IgD-negative memory B cell (primary cell): Measurements from ENCODE around the gene PDE3A. TPM values are rescaled to one million over a fixed set of nuclear protein-coding genes. Genes with fewer than 3 reads are reported as not detected.

Experiments used
- H3K27ac Mint-ChIP-seq, 3 donors: one replicate each; pipeline ENCODE4 v1.8.0; 2020 to 2022; ENCODE audit warnings: mild to moderate bottlenecking in 3 of 3, mixed read lengths in 3 of 3, moderate library complexity in 1 of 3
- H3K27me3 Mint-ChIP-seq: one replicate; pipeline ENCODE4 v1.8.0; 2021; ENCODE audit warnings: mixed read lengths
- H3K36me3 Mint-ChIP-seq: one replicate; pipeline ENCODE4 v1.8.0; 2020; ENCODE audit warnings: mild to moderate bottlenecking, mixed read lengths
- H3K4me1 Mint-ChIP-seq, 3 donors: one replicate each; pipeline ENCODE4 v1.8.0; 2020 to 2022; ENCODE audit warnings: mixed read lengths in 3 of 3, mild to moderate bottlenecking in 1 of 3
- H3K4me3 Mint-ChIP-seq, 4 donors: one replicate each; pipeline ENCODE4 v1.8.0; 2020 to 2022; ENCODE audit warnings: mild to moderate bottlenecking in 4 of 4, mixed read lengths in 4 of 4, moderate library complexity in 3 of 4
- H3K9me3 Mint-ChIP-seq, 3 donors: one replicate each; pipeline ENCODE4 v1.8.0; 2020 to 2021; ENCODE audit warnings: mixed read lengths in 3 of 3, mild to moderate bottlenecking in 1 of 3
- polyA plus RNA-seq: library from polyadenylated mRNA; unstranded; fragments of 300-500 nt; fragmentation: Illumina TruSeq; gene quantifications from one replicate; pipeline ENCODE4 v1.2.3, GENCODE V29; 2021

The PDE3A gene
- polyA plus RNA-seq, 1 donor from 2014 or later = not detected

- Mint-ChIP-seq H3K4me1 (peaks cover 0 to 2% (median 0%) of the 10 kb centered on the region in 3 donors), H3K36me3 (peaks cover 1% of the 10 kb centered on the region), H3K27ac (no peak overlapping the region), H3K9me3 (peaks cover 1 to 6% (median 4%) of the 10 kb centered on the region in 3 donors), H3K4me3 (no peak overlapping the region), H3K27me3 (no peaks in the 10 kb centered on the region)
These were observed 24.0 kb downstream of the PDE3A start for GRCh38 chr12:20392339-20392738.

- H3K4me1 Mint-ChIP-seq = peaks cover 0 to 2% (median 0%) of the 10 kb centered on the region in 3 donors
- H3K36me3 Mint-ChIP-seq = peaks cover 1% of the 10 kb centered on the region
- no peak overlapping the region for H3K4me3 Mint-ChIP-seq
- H3K27ac Mint-ChIP-seq = no peak overlapping the region
- H3K9me3 Mint-ChIP-seq = peaks cover 1 to 6% (median 4%) of the 10 kb centered on the region in 3 donors
- H3K27me3 Mint-ChIP-seq = no peaks in the 10 kb centered on the region
These were observed 25.4 kb downstream of the PDE3A start for GRCh38 chr12:20393707-20394106.

GRCh38 chr12:20395791-20396550, 27.6 kb downstream of the PDE3A start:
- H3K9me3 Mint-ChIP-seq = peaks cover 5 to 10% (median 5%) of the 10 kb centered on the region in 3 donors
- no peak overlapping the region for H3K27ac Mint-ChIP-seq
- H3K4me1 Mint-ChIP-seq = no peaks in the 10 kb centered on the region
- H3K36me3 Mint-ChIP-seq = no peaks in the 10 kb centered on the region
- H3K27me3 Mint-ChIP-seq = no peaks in the 10 kb centered on the region
- no peak overlapping the region for H3K4me3 Mint-ChIP-seq

- Mint-ChIP-seq H3K4me3 (no peak overlapping the region), H3K4me1 (no peaks in the 10 kb centered on the region), H3K27me3 (no peaks in the 10 kb centered on the region), H3K27ac (no peak overlapping the region), H3K36me3 (no peaks in the 10 kb centered on the region), H3K9me3 (peaks cover 4 to 5% (median 4%) of the 10 kb centered on the region in 3 donors)
These were observed 30.3 kb downstream of the PDE3A start for GRCh38 chr12:20398686-20399085.

GRCh38 chr12:20400003-20400402, 31.7 kb downstream of the PDE3A start:
- H3K36me3 Mint-ChIP-seq = no peaks in the 10 kb centered on the region
- H3K9me3 Mint-ChIP-seq = peaks cover 4 to 5% (median 4%) of the 10 kb centered on the region in 3 donors
- H3K4me1 Mint-ChIP-seq = no peaks in the 10 kb centered on the region

GRCh38 chr12:20403230-20403629, 34.9 kb downstream of the PDE3A start:
- H3K4me3 Mint-ChIP-seq = no peak overlapping the region
- peaks cover 5 to 8% (median 5%) of the 10 kb centered on the region in 3 donors for H3K9me3 Mint-ChIP-seq
- peaks cover 0 to 3% (median 0%) of the 10 kb centered on the region in 3 donors for H3K4me1 Mint-ChIP-seq
- no peaks in the 10 kb centered on the region for H3K36me3 Mint-ChIP-seq
- H3K27me3 Mint-ChIP-seq = no peaks in the 10 kb centered on the region
- no peak overlapping the region for H3K27ac Mint-ChIP-seq

More at GRCh38 chr12:20400003-20400402, 31.7 kb downstream of the PDE3A start:
- Mint-ChIP-seq H3K27ac (no peak overlapping the region), H3K27me3 (no peaks in the 10 kb centered on the region), H3K4me3 (no peak overlapping the region)

GRCh38 chr12:20404576-20405346, 36.4 kb downstream of the PDE3A start:
- H3K27me3 Mint-ChIP-seq = no peaks in the 10 kb centered on the region
- peaks cover 3 to 5% (median 3%) of the 10 kb centered on the region in 3 donors for H3K9me3 Mint-ChIP-seq
- H3K36me3 Mint-ChIP-seq = no peaks in the 10 kb centered on the region
- peaks cover 0 to 3% (median 0%) of the 10 kb centered on the region in 3 donors for H3K4me1 Mint-ChIP-seq
- no peak overlapping the region for H3K27ac Mint-ChIP-seq
- no peak overlapping the region for H3K4me3 Mint-ChIP-seq

GRCh38 chr12:20409607-20410377, 41.5 kb downstream of the PDE3A start:
- H3K27me3 Mint-ChIP-seq = no peaks in the 10 kb centered on the region
- H3K36me3 Mint-ChIP-seq = no peaks in the 10 kb centered on the region
- no peak overlapping the region for H3K4me3 Mint-ChIP-seq
- peaks cover 0 to 3% (median 0%) of the 10 kb centered on the region in 3 donors for H3K4me1 Mint-ChIP-seq
- H3K9me3 Mint-ChIP-seq = peaks cover 1 to 7% (median 2%) of the 10 kb centered on the region in 3 donors
- no peak overlapping the region for H3K27ac Mint-ChIP-seq

GRCh38 chr12:20410734-20411133, 42.4 kb downstream of the PDE3A start:
- H3K9me3 Mint-ChIP-seq = peaks cover 0 to 3% (median 1%) of the 10 kb centered on the region in 3 donors
- H3K27me3 Mint-ChIP-seq = no peaks in the 10 kb centered on the region
- H3K27ac Mint-ChIP-seq = no peak overlapping the region
- no peak overlapping the region for H3K4me3 Mint-ChIP-seq
- peaks cover 0 to under 1% (median 0%) of the 10 kb centered on the region in 3 donors for H3K4me1 Mint-ChIP-seq
- no peaks in the 10 kb centered on the region for H3K36me3 Mint-ChIP-seq

- Mint-ChIP-seq H3K27ac (no peak overlapping the region), H3K27me3 (no peaks in the 10 kb centered on the region), H3K4me3 (no peak overlapping the region), H3K9me3 (peaks cover 0 to 3% (median 1%) of the 10 kb centered on the region in 3 donors), H3K4me1 (no peaks in the 10 kb centered on the region), H3K36me3 (no peaks in the 10 kb centered on the region)
These were observed 43.0 kb downstream of the PDE3A start for GRCh38 chr12:20411345-20411744.

GRCh38 chr12:20415028-20415427, 46.7 kb downstream of the PDE3A start:
- H3K27me3 Mint-ChIP-seq = no peaks in the 10 kb centered on the region
- H3K36me3 Mint-ChIP-seq = no peaks in the 10 kb centered on the region
- peaks cover 0 to 5% (median 1%) of the 10 kb centered on the region in 3 donors for H3K9me3 Mint-ChIP-seq
- no peak overlapping the region for H3K27ac Mint-ChIP-seq
- H3K4me3 Mint-ChIP-seq = no peak overlapping the region
- no peaks in the 10 kb centered on the region for H3K4me1 Mint-ChIP-seq

GRCh38 chr12:20415641-20416040, 47.3 kb downstream of the PDE3A start:
- Mint-ChIP-seq H3K27ac (no peak overlapping the region), H3K4me1 (no peaks in the 10 kb centered on the region), H3K4me3 (no peak overlapping the region), H3K9me3 (peaks cover 0 to 7% (median 0%) of the 10 kb centered on the region in 3 donors), H3K27me3 (no peaks in the 10 kb centered on the region), H3K36me3 (no peaks in the 10 kb centered on the region)

- no peak overlapping the region for H3K4me3 Mint-ChIP-seq
- H3K36me3 Mint-ChIP-seq = no peaks in the 10 kb centered on the region
- H3K27me3 Mint-ChIP-seq = no peaks in the 10 kb centered on the region
- H3K9me3 Mint-ChIP-seq = peaks cover 0 to 4% (median 3%) of the 10 kb centered on the region in 3 donors
- no peaks in the 10 kb centered on the region for H3K4me1 Mint-ChIP-seq
- H3K27ac Mint-ChIP-seq = no peak overlapping the region
These were observed 52.2 kb downstream of the PDE3A start for GRCh38 chr12:20420557-20420956.

- Mint-ChIP-seq H3K27ac (no peak overlapping the region), H3K4me1 (no peaks in the 10 kb centered on the region), H3K4me3 (no peak overlapping the region), H3K9me3 (peaks cover 0 to 4% (median 3%) of the 10 kb centered on the region in 3 donors), H3K27me3 (no peaks in the 10 kb centered on the region), H3K36me3 (no peaks in the 10 kb centered on the region)
These were observed 53.1 kb downstream of the PDE3A start for GRCh38 chr12:20421421-20421820.

GRCh38 chr12:20423557-20423956, 55.2 kb downstream of the PDE3A start:
- no peaks in the 10 kb centered on the region for H3K36me3 Mint-ChIP-seq
- H3K4me3 Mint-ChIP-seq = no peak overlapping the region
- H3K4me1 Mint-ChIP-seq = no peaks in the 10 kb centered on the region
- H3K27ac Mint-ChIP-seq = no peak overlapping the region
- H3K9me3 Mint-ChIP-seq = peaks cover 0 to 7% (median 5%) of the 10 kb centered on the region in 3 donors
- no peaks in the 10 kb centered on the region for H3K27me3 Mint-ChIP-seq
